ENCODE data around the gene PCDHA7. TPM values are rescaled to one million over a fixed set of nuclear protein-coding genes. Genes with fewer than 3 reads are reported as not detected.
"Not testable (repeated sequence)": the region's sequence is repeated elsewhere in the genome, so short reads cannot be mapped to it uniquely, and the experiment has no call there.

PCDHA7 gene
- total RNA-seq, 2 donors from 2014 or later = 0.10 to 0.11 TPM

DNA sequence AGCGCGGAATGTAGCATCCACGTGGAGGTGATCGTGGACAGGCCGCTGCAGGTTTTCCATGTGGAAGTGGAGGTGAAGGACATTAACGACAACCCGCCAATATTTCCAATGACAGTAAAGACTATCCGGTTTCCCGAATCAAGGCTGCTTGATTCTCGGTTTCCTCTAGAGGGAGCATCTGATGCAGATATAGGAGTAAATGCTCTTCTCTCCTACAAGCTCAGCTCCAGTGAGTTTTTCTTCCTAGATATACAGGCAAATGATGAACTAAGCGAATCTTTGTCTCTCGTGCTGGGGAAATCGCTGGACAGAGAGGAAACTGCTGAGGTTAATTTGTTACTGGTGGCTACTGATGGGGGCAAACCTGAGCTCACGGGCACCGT lies 38.8 kb upstream of the PCDHA7 start:
- H3K27me3 ChIP-seq = no peaks in the 10 kb centered on the region
- no peaks in the 10 kb centered on the region for H3K9me3 ChIP-seq
- DNase-seq = no peak
- no peaks in the 10 kb centered on the region for H3K36me3 ChIP-seq
- H3K27ac ChIP-seq = no peak overlapping the region
- no peak overlapping the region for H3K4me3 ChIP-seq
- intact Hi-C loops (cut with DNase I) = no loop called here
- no peak overlapping the region for H3K9ac ChIP-seq (ENCODE audit: low read depth in 2 of 2, low read length in 2 of 2)
- no peak for TF ChIP-seq CTCF (IDR thresholded peaks at IDR 0.05)
- no peaks in the 10 kb centered on the region for H3K4me1 ChIP-seq

DNA sequence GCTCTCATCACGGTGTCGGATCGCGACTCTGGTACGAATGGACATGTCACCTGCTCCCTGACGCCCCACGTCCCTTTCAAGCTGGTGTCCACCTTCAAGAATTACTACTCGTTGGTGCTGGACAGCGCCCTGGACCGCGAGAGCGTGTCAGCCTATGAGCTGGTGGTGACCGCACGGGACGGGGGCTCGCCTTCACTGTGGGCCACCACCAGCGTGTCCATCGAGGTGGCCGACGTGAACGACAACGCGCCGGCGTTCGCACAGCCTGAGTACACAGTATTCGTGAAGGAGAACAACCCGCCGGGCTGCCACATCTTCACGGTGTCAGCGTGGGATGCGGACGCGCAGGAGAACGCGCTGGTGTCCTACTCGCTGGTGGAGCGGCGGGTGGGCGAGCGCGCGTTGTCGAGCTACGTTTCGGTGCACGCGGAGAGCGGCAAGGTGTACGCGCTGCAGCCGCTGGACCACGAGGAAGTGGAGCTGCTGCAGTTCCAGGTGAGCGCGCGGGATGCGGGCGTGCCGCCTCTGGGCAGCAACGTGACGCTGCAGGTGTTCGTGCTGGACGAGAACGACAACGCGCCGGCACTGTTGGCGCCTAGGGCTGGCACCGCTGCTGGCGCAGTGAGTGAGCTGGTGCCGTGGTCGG lies 37.9 kb upstream of the PCDHA7 start:
- H3K27ac ChIP-seq; H3K4me3 ChIP-seq; H3K9me3 ChIP-seq; intact Hi-C loops (cut with DNase I); H3K4me1 ChIP-seq; H3K36me3 ChIP-seq; H3K27me3 ChIP-seq; H3K9ac ChIP-seq (ENCODE audit: low read depth in 2 of 2, low read length in 2 of 2); DNase-seq: not testable (repeated sequence)

GRCh38 chr5:140796718-140797095 lies 37.4 kb upstream of the PCDHA7 start:
- no peaks in the 10 kb centered on the region for H3K4me1 ChIP-seq
- no peaks in the 10 kb centered on the region for H3K9me3 ChIP-seq
- intact Hi-C loops (cut with DNase I) = no loop called here
- no peak for DNase-seq
- no peaks in the 10 kb centered on the region for H3K27me3 ChIP-seq
- no peak for TF ChIP-seq CTCF (IDR thresholded peaks at IDR 0.05)
- H3K27ac ChIP-seq = no peak overlapping the region
- no peak overlapping the region for H3K9ac ChIP-seq (ENCODE audit: low read depth in 2 of 2, low read length in 2 of 2)
- no peak overlapping the region for H3K4me3 ChIP-seq
- H3K36me3 ChIP-seq = no peaks in the 10 kb centered on the region

- no peaks in the 10 kb centered on the region for H3K9me3 ChIP-seq
- no peak within 1 kb of the TSS for H3K9ac ChIP-seq (ENCODE audit: low read depth in 2 of 2, low read length in 2 of 2)
- peak within 1 kb of the TSS; percentile 10 for H3K4me3 ChIP-seq
- no peak within 1 kb of the TSS for H3K27ac ChIP-seq
- no peaks in the 10 kb centered on the region for H3K4me1 ChIP-seq
- intact Hi-C loops (cut with DNase I) = no loop called here
- H3K36me3 ChIP-seq = no peaks in the 10 kb centered on the region
- no peaks in the 10 kb centered on the region for H3K27me3 ChIP-seq
- DNase-seq = no peak
- TF ChIP-seq CTCF (IDR thresholded peaks at IDR 0.05) = no peak
Observed at GRCh38 chr5:140800816-140801493, 33.1 kb upstream of the PCDHA7 start, which contains the start of gene PCDHA3. Gene PCDHA3 (plus strand): TSS chr5:140801057.

GRCh38 chr5:140801494-140801841 lies 32.6 kb upstream of the PCDHA7 start:
- no peaks in the 10 kb centered on the region for H3K9me3 ChIP-seq
- H3K36me3 ChIP-seq = no peaks in the 10 kb centered on the region
- intact Hi-C loops (cut with DNase I) = no loop called here
- no peaks in the 10 kb centered on the region for H3K4me1 ChIP-seq
- H3K27me3 ChIP-seq = no peaks in the 10 kb centered on the region
- TF ChIP-seq CTCF (IDR thresholded peaks at IDR 0.05) = no peak
- no peak overlapping the region for H3K9ac ChIP-seq (ENCODE audit: low read depth in 2 of 2, low read length in 2 of 2)
- no peak for DNase-seq
- no peak overlapping the region for H3K27ac ChIP-seq
- peak overlapping the region; percentile 10 for H3K4me3 ChIP-seq

DNA sequence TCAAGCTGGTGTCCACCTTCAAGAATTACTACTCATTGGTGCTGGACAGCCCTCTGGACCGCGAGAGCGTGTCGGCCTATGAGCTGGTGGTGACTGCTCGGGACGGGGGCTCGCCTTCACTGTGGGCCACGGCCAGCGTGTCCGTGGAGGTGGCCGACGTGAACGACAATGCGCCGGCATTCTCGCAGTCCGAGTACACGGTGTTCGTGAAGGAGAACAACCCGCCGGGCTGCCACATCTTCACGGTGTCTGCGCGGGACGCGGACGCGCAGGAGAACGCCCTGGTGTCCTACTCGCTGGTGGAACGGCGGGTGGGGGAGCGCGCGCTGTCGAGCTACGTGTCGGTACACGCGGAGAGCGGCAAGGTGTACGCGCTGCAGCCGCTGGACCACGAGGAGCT lies 31.7 kb upstream of the PCDHA7 start:
- intact Hi-C loops (cut with DNase I); H3K4me3 ChIP-seq: not testable (repeated sequence)

More for the DNA sequence above, 31.7 kb upstream of the PCDHA7 start:
- not testable (repeated sequence) for H3K9ac ChIP-seq (ENCODE audit: low read depth in 2 of 2, low read length in 2 of 2); H3K9me3 ChIP-seq; DNase-seq; H3K4me1 ChIP-seq; H3K27ac ChIP-seq; H3K27me3 ChIP-seq; H3K36me3 ChIP-seq

All from colonic mucosa (tissue), 4 donors.